Endothelial cell of umbilical vein (primary cell): ENCODE measurements around the gene SLIT1. TPM values are rescaled to one million over a fixed set of nuclear protein-coding genes. Genes with fewer than 3 reads are reported as not detected.

Experiments used
- BruUV-seq: library from RNA; stranded (reverse); fragments of 400-500 nt; replicated peaks from 2 replicates; lab custom pipeline; 2021; lab: Mats Ljungman, UMichigan
- CTCF ChIA-PET: fragments of 300-600, 350-600 bp; sonication (Branson Sonifier 250); formaldehyde crosslinking; loops from one replicate; lab custom pipeline; 2021; ENCODE audit warnings: antibody characterized with exemption, inconsistent platforms; lab: Charles Lee
- POLR2A ChIA-PET: fragments of 300-600, 350-600 bp; sonication (Branson Sonifier 250); formaldehyde crosslinking; loops from one replicate; lab custom pipeline; 2021; ENCODE audit warnings: antibody characterized with exemption, inconsistent platforms; lab: Charles Lee
- DNase-seq: peaks from one replicate; pipeline ENCODE4 v3.0.0-alpha.2; 2011; ENCODE audit warnings: low read depth, low spot score
- FAIRE-seq: peaks from 2 replicates; lab custom pipeline; 2011; peaks lifted over from hg19 to GRCh38; lab: Jason Lieb, UNC
- H2AFZ ChIP-seq: 2 replicates; pipeline ENCODE4 v1.6.0; 2012; ENCODE audit warnings: low read depth, low read length, control low read depth, inconsistent platforms
- H3K27ac ChIP-seq: 2 replicates; pipeline ENCODE4 v1.5.1; 2011; ENCODE audit warnings: low read depth, mild to moderate bottlenecking, control low read depth, low read length, moderate library complexity; ENCODE audit not compliant: insufficient read depth
- H3K27me3 ChIP-seq, 2 experiments: 2 replicates each; pipeline versions ENCODE4 v1.6.0 to v1.6.1; 2011; ENCODE audit warnings: low read length in 2 of 2, mixed read lengths in 1 of 2; ENCODE audit not compliant: control insufficient read depth in 2 of 2, insufficient read depth in 2 of 2
- H3K36me3 ChIP-seq, 2 experiments: 2 replicates in 1 of 2; 3 replicates in 1 of 2; pipeline ENCODE4 v1.5.1; 2011; ENCODE audit warnings: low read length in 2 of 2, mild to moderate bottlenecking in 1 of 2, moderate library complexity in 1 of 2; ENCODE audit not compliant: control insufficient read depth in 2 of 2, insufficient read depth in 2 of 2; ENCODE audit errors: extremely low read depth in 1 of 2
- H3K4me1 ChIP-seq: 3 replicates; pipeline ENCODE4 v1.5.1; 2011; ENCODE audit warnings: mild to moderate bottlenecking, low read length; ENCODE audit not compliant: control insufficient read depth, insufficient read depth; ENCODE audit errors: extremely low read depth
- H3K4me2 ChIP-seq: 2 replicates; pipeline ENCODE4 v1.6.1; 2011; ENCODE audit warnings: low read length, control low read depth, mixed read lengths; ENCODE audit not compliant: insufficient read depth
- H3K4me3 ChIP-seq, 3 experiments: fragments of 200-600 bp in 1 of 3; sonication (generic), shearing (Covaris generic) in 1 of 3; replicated peaks in 1 of 3; 2 replicates each; pipeline ENCODE4 v1.5.1; 2011 to 2016; ENCODE audit warnings: control low read depth in 3 of 3, low read length in 3 of 3, mild to moderate bottlenecking in 2 of 3, inconsistent platforms in 1 of 3, low read depth in 1 of 3, moderate library complexity in 1 of 3; ENCODE audit not compliant: insufficient read depth in 1 of 3
- H3K79me2 ChIP-seq: 2 replicates; pipeline ENCODE4 v1.6.0; 2012; ENCODE audit warnings: low read length, inconsistent platforms; ENCODE audit not compliant: control insufficient read depth, insufficient read depth
- H3K9ac ChIP-seq: replicated peaks from 2 replicates; pipeline ENCODE3; 2011; ENCODE audit warnings: low read length, control low read depth; ENCODE audit not compliant: insufficient read depth; ENCODE audit errors: extremely low read depth
- H3K9me1 ChIP-seq: replicated peaks from 3 replicates; pipeline ENCODE4 v1.6.0; 2011; ENCODE audit warnings: mild to moderate bottlenecking, low read length; ENCODE audit not compliant: control insufficient read depth, insufficient read depth; ENCODE audit errors: extremely low read depth
- H3K9me3 ChIP-seq: replicated peaks from 2 replicates; pipeline ENCODE4 v1.5.1; 2012; ENCODE audit warnings: low read length, inconsistent platforms; ENCODE audit not compliant: control insufficient read depth, insufficient read depth
- H4K20me1 ChIP-seq: replicated peaks from 2 replicates; pipeline ENCODE3; 2011; ENCODE audit warnings: mild to moderate bottlenecking, low read length; ENCODE audit not compliant: control insufficient read depth, insufficient read depth; ENCODE audit errors: extremely low read depth
- EZH2 ChIP-seq: IDR thresholded peaks from 2 replicates; pipeline ENCODE4 v1.6.1; 2012; ENCODE audit warnings: borderline replicate concordance, low read depth, mild to moderate bottlenecking, moderate library complexity, low read length, inconsistent platforms; ENCODE audit not compliant: severe bottlenecking
- FOS ChIP-seq: IDR thresholded peaks from 2 replicates; pipeline ENCODE4 v1.6.1; 2011; ENCODE audit warnings: mild to moderate bottlenecking, low read length, moderate library complexity, borderline replicate concordance; ENCODE audit not compliant: insufficient read depth
- GATA2 ChIP-seq: IDR thresholded peaks from 2 replicates; pipeline ENCODE4 v1.7.0; 2011; ENCODE audit warnings: low read depth, mild to moderate bottlenecking, moderate library complexity, mixed read lengths, low read length; ENCODE audit not compliant: insufficient read length, insufficient read depth
- JUN ChIP-seq: IDR thresholded peaks from 2 replicates; pipeline ENCODE4 v1.6.1; 2011; ENCODE audit warnings: borderline replicate concordance, low read depth; ENCODE audit not compliant: insufficient read length, insufficient read depth
- MAX ChIP-seq: IDR thresholded peaks from 2 replicates; pipeline ENCODE4 v1.6.1; 2011; ENCODE audit not compliant: insufficient read depth, insufficient read length
- MYC ChIP-seq: IDR thresholded peaks from one replicate; pipeline ENCODE4 v1.6.1; 2011; ENCODE audit warnings: mild to moderate bottlenecking, low read depth, low read length
- POLR2A ChIP-seq: IDR thresholded peaks from 2 replicates; pipeline ENCODE4 v1.6.1; 2012; ENCODE audit warnings: low read depth, mild to moderate bottlenecking, control low read depth, low read length
- POLR2AphosphoS5 ChIP-seq: IDR thresholded peaks from 2 replicates; pipeline ENCODE4 v1.6.1; 2012; ENCODE audit warnings: low read depth, mild to moderate bottlenecking, control low read depth, low read length, moderate library complexity; ENCODE audit not compliant: insufficient read depth
- dilution Hi-C: fragments of 300-500 bp; cut with MboI; formaldehyde crosslinking; loops from one replicate; pipeline ENCODE4 v1.15.0; 2019; ENCODE audit warnings: low sequenced_read_pairs; ENCODE audit not compliant: extremely low pct_ligation_motif_present
- intact Hi-C: fragments of 100-400 bp; cut with micrococcal nuclease; formaldehyde crosslinking; loops from one replicate; pipeline ENCODE4 v1.10.0; 2022
- polyA plus RNA-seq, 4 experiments: library from polyadenylated mRNA; depleted of rRNA in 3 of 4; stranded (reverse) in 3 of 4; unstranded in 1 of 4; fragments of >200 nt; gene quantifications; 2 replicates each; pipeline versions ENCODE4 v1.2.1 to v1.2.3, GENCODE V29; 2011 to 2012; ENCODE audit warnings: missing spikeins in 1 of 4
- total RNA-seq: library from RNA; stranded (reverse); gene quantifications from 2 replicates; pipeline ENCODE4 v1.2.3, GENCODE V29; 2021
- TF ChIP-seq, protein P1 (sequence below), 2 donors: IDR thresholded peaks; 1 replicate in 1 of 2; 2 replicates in 1 of 2; pipeline ENCODE4 v1.5.1; 2011; ENCODE audit warnings: low read length in 2 of 2, mild to moderate bottlenecking in 2 of 2, moderate library complexity in 2 of 2, control low read depth in 1 of 2, inconsistent platforms in 1 of 2, low read depth in 1 of 2; ENCODE audit not compliant: insufficient read depth in 1 of 2; ENCODE audit errors: extremely low read depth in 1 of 2

The SLIT1 gene
- total and polyA plus RNA-seq, 2 donors (not counting 3 experiments of a cell fraction or from before 2014, with no cell fraction given), result 0.04 to 0.20 TPM

GRCh38 chr10:97207756-97208346 lies 22.1 kb upstream of the SLIT1 start:
- DNase-seq (no peak), FAIRE-seq (no peak)
- intact Hi-C loops, result no loop called here
- Histone ChIP-seq H3K36me3 (no peaks in the 10 kb centered on the region), H3K27me3 (no peaks in the 10 kb centered on the region), H2AFZ (no peak overlapping the region), H3K9me1 (no peaks in the 10 kb centered on the region), H3K4me3 (no peak overlapping the region), H3K9me3 (no peaks in the 10 kb centered on the region), H4K20me1 (no peaks in the 10 kb centered on the region), H3K4me2 (no peak overlapping the region), H3K27ac (no peak overlapping the region), H3K9ac (no peak overlapping the region), H3K4me1 (no peaks in the 10 kb centered on the region), H3K79me2 (no peaks in the 10 kb centered on the region)
- no peak for TF ChIP-seq POLR2A
- no peak for TF ChIP-seq POLR2AphosphoS5
- no peak for TF ChIP-seq GATA2
- TF ChIP-seq FOS, result no peak
- TF ChIP-seq MYC, result no peak
- TF ChIP-seq, protein P1, sequence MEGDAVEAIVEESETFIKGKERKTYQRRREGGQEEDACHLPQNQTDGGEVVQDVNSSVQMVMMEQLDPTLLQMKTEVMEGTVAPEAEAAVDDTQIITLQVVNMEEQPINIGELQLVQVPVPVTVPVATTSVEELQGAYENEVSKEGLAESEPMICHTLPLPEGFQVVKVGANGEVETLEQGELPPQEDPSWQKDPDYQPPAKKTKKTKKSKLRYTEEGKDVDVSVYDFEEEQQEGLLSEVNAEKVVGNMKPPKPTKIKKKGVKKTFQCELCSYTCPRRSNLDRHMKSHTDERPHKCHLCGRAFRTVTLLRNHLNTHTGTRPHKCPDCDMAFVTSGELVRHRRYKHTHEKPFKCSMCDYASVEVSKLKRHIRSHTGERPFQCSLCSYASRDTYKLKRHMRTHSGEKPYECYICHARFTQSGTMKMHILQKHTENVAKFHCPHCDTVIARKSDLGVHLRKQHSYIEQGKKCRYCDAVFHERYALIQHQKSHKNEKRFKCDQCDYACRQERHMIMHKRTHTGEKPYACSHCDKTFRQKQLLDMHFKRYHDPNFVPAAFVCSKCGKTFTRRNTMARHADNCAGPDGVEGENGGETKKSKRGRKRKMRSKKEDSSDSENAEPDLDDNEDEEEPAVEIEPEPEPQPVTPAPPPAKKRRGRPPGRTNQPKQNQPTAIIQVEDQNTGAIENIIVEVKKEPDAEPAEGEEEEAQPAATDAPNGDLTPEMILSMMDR (IDR thresholded peaks at IDR 0.05; ENCODE audit: extremely low read depth in 1 of 2, insufficient read depth in 1 of 2, low read depth in 1 of 2, low read length in 2 of 2), result no peak
- TF ChIP-seq JUN, result no peak
- no peak for TF ChIP-seq EZH2
- TF ChIP-seq MAX, result no peak
- CTCF ChIA-PET, result interaction anchor here (0.9 to 13.0 kb wide), 6 partner anchors 9 to 170 kb away, joined by 3 to 397 read pairs (median 40); no protein-coding TSS in a partner anchor
- BruUV-seq, result no TSS peak
- POLR2A ChIA-PET, result no interaction called here
- dilution Hi-C loops, result no loop called here
